ENCODE measurements around the gene ISG15. TPM values are rescaled to one million over a fixed set of nuclear protein-coding genes. Genes with fewer than 3 reads are reported as not detected.

Gene ISG15
- total and polyA plus RNA-seq, 9 of the 15 experiments (the other 6 are each of a cell fraction or from before 2014, with no cell fraction given) = 0.40 to 58.3 (median 12.2) TPM

- TF ChIP-seq ZNF280A (IDR thresholded peaks at IDR 0.05; ENCODE audit: low read depth, partially characterized antibody) (no peak), TAF7 (tag; IDR thresholded peaks at IDR 0.05) (no peak), HMGN3 (IDR thresholded peaks at IDR 0.05; ENCODE audit: borderline replicate concordance, extremely low read depth, insufficient read length, low read depth, low read length) (peak; percentile 49), SREBF1 (IDR thresholded peaks at IDR 0.05; ENCODE audit: borderline replicate concordance, low read depth, low read length) (no peak), SRF (CRISPR knock-in tag; IDR thresholded peaks at IDR 0.05) (peak in 1 of 2 experiments; percentile 62; a peak in 2 of 4 replicates), ETS2 (tag; IDR thresholded peaks at IDR 0.05; ENCODE audit: borderline replicate concordance, poor library complexity, severe bottlenecking) (no peak), THRB (CRISPR knock-in tag; conservative IDR thresholded peaks at IDR 0.05) (no peak), FOXA3 (CRISPR knock-in tag; conservative IDR thresholded peaks at IDR 0.05 in 1 of 2, IDR thresholded peaks at IDR 0.05 in 1 of 2) (no peak), TEAD2 (tag; IDR thresholded peaks at IDR 0.05) (no peak), NUFIP1 (IDR thresholded peaks at IDR 0.05; ENCODE audit: partially characterized antibody) (no peak), PHB2 (IDR thresholded peaks at IDR 0.05; ENCODE audit: low read depth) (no peak), ZNF436 (CRISPR knock-in tag; IDR thresholded peaks at IDR 0.05) (no peak), ZNF780A (CRISPR knock-in tag; IDR thresholded peaks at IDR 0.05) (no peak), NFRKB (IDR thresholded peaks at IDR 0.05; ENCODE audit: low read depth) (no peak), ZMIZ1 (IDR thresholded peaks at IDR 0.05; ENCODE audit: low read depth in 2 of 2, low read length in 2 of 2) (no peak), PCBP1 (IDR thresholded peaks at IDR 0.05; ENCODE audit: low read depth, low read length, poor library complexity, severe bottlenecking) (peak; percentile 50), SFPQ (IDR thresholded peaks at IDR 0.05; ENCODE audit: low read depth, low read length) (no peak), PURB (CRISPR knock-in tag; IDR thresholded peaks at IDR 0.05; ENCODE audit: low read depth) (no peak), PHTF2 (CRISPR knock-in tag; IDR thresholded peaks at IDR 0.05) (no peak), RNF2 (IDR thresholded peaks at IDR 0.05) (no peak; the same call in 1 of the 2 replicates)
Observed at GRCh38 chr1:966704-967300, 46.5 kb upstream of the ISG15 start (continued).
